Measurements from ENCODE around the gene ZNF619.
"Not testable (repeated sequence)": the region's sequence is repeated elsewhere in the genome, so short reads cannot be mapped to it uniquely, and the experiment has no call there.

DNA sequence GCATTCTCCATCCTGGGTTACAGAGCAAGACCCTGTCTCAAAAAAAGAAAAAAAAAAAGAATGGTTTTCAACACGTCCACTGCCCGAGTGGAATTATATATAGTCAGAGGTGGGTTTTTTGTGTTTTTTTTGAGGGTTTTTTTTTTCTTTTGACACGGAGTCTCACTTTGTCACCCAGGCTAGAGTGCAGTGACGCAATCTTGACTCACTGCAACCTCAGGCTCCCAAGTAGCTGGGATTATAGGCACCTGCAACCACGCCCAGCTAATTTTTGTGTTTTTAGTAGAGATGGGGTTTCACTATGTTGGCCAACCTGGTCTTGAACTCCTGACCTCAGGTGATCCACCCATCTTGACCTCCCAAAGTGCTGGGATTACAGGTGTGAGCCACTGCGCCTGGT is 16.4 kb upstream of the ZNF619 start:
- not testable (repeated sequence) for TF ChIP-seq EZH2 (IDR thresholded peaks at IDR 0.05; ENCODE audit: borderline replicate concordance, insufficient read depth, low read depth, low read length, poor library complexity, severe bottlenecking); CTCF (IDR thresholded peaks at IDR 0.05)
